ENCODE measurements around the gene FBXO2. TPM values are rescaled to one million over a fixed set of nuclear protein-coding genes. Genes with fewer than 3 reads are reported as not detected.
A peak's percentile ranks its signal among the peaks of the same experiment; 100 is the strongest.

FBXO2 gene
- total and polyA plus RNA-seq, 9 of the 15 experiments (the other 6 are each of a cell fraction or from before 2014, with no cell fraction given): 0.04 to 1.9 (median 0.27) TPM

GRCh38 chr1:11650331-11650991 is 3.8 kb downstream of the FBXO2 start (continued):
- no peak for TF ChIP-seq ASH1L (IDR thresholded peaks at IDR 0.05; ENCODE audit: borderline replicate concordance, low read depth, partially characterized antibody)
- TF ChIP-seq SRSF3 (IDR thresholded peaks at IDR 0.05; ENCODE audit: insufficient read depth, low read length): no peak
- TF ChIP-seq ZNF551 (CRISPR knock-in tag; IDR thresholded peaks at IDR 0.05): no peak
- TF ChIP-seq TFAP4 (CRISPR knock-in tag; IDR thresholded peaks at IDR 0.05; ENCODE audit: borderline replicate concordance): peak; percentile 78
- no peak for TF ChIP-seq CUX1 (CRISPR knock-in tag; IDR thresholded peaks at IDR 0.05)
- 0 out of 2 replicates have a peak, but pooled peaks have one; percentile 48 for TF ChIP-seq MED1 (CRISPR knock-in tag; IDR thresholded peaks at IDR 0.05; ENCODE audit: borderline replicate concordance)
- no peak for TF ChIP-seq ZNF224 (CRISPR knock-in tag; IDR thresholded peaks at IDR 0.05)
- TF ChIP-seq ZNF592 (IDR thresholded peaks at IDR 0.05): no peak; the same call in 1 of the 2 replicates
- TF ChIP-seq ADNP (tag; IDR thresholded peaks at IDR 0.05): no peak; the same call in 1 of the 2 replicates
- TF ChIP-seq TFE3 (CRISPR knock-in tag; IDR thresholded peaks at IDR 0.05): no peak
- TF ChIP-seq ZNF445 (CRISPR knock-in tag; IDR thresholded peaks at IDR 0.05; ENCODE audit: low read depth): no peak
- no peak for TF ChIP-seq NR4A1 (CRISPR knock-in tag; IDR thresholded peaks at IDR 0.05)
- TF ChIP-seq NR4A1 (tag; IDR thresholded peaks at IDR 0.05): no peak
- no peak for TF ChIP-seq LEF1 (IDR thresholded peaks at IDR 0.05)
- TF ChIP-seq NFATC3 (IDR thresholded peaks at IDR 0.05): no peak

All from K562 (cell line).